HFF-Myc (cell line): ENCODE measurements around the gene USF3.
"Not testable (repeated sequence)": the region's sequence is repeated elsewhere in the genome, so short reads cannot be mapped to it uniquely, and the experiment has no call there.

ENCODE experiments used
- DNase-seq: peaks from one replicate; pipeline ENCODE4 v3.0.0-alpha.2; 2011; ENCODE audit warnings: low read depth; ENCODE audit errors: extremely low read depth
- H3K4me3 ChIP-seq: replicated peaks from 2 replicates; pipeline ENCODE4 v1.5.1; 2011; ENCODE audit warnings: low read depth, mild to moderate bottlenecking, control low read depth, low read length
- TF ChIP-seq, protein P1 (sequence below): IDR thresholded peaks from 2 replicates; pipeline ENCODE4 v1.5.1; 2012; ENCODE audit warnings: mild to moderate bottlenecking, low read depth, low read length, control low read depth; ENCODE audit errors: missing control alignments

Gene USF3

GRCh38 chr3:113637756-113638155, 58.7 kb downstream of the USF3 start:
- DNase-seq: no peak
- TF ChIP-seq, protein P1, sequence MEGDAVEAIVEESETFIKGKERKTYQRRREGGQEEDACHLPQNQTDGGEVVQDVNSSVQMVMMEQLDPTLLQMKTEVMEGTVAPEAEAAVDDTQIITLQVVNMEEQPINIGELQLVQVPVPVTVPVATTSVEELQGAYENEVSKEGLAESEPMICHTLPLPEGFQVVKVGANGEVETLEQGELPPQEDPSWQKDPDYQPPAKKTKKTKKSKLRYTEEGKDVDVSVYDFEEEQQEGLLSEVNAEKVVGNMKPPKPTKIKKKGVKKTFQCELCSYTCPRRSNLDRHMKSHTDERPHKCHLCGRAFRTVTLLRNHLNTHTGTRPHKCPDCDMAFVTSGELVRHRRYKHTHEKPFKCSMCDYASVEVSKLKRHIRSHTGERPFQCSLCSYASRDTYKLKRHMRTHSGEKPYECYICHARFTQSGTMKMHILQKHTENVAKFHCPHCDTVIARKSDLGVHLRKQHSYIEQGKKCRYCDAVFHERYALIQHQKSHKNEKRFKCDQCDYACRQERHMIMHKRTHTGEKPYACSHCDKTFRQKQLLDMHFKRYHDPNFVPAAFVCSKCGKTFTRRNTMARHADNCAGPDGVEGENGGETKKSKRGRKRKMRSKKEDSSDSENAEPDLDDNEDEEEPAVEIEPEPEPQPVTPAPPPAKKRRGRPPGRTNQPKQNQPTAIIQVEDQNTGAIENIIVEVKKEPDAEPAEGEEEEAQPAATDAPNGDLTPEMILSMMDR: no peak
- no peak overlapping the region for H3K4me3 ChIP-seq

DNA sequence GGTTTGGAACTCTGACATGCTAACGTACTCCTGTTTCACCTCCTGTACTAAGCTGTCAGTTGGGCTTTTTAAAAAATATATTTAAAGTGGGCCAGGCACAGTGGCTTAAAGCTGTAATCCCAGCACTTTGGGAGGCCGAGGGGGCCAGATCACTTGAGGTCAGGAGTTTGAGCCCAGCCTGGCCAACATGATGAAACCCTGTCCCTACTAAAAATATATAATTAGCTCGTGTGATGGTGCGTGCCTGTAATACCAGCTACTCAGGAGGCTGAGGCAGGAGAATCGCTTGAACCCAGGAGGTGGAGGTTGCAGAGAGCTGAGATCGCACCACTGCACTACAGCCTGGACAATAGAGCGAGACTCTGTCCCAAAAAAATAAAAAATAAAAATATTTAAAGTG, 60.4 kb downstream of the USF3 start:
- not testable (repeated sequence) for DNase-seq, H3K4me3 ChIP-seq

DNA sequence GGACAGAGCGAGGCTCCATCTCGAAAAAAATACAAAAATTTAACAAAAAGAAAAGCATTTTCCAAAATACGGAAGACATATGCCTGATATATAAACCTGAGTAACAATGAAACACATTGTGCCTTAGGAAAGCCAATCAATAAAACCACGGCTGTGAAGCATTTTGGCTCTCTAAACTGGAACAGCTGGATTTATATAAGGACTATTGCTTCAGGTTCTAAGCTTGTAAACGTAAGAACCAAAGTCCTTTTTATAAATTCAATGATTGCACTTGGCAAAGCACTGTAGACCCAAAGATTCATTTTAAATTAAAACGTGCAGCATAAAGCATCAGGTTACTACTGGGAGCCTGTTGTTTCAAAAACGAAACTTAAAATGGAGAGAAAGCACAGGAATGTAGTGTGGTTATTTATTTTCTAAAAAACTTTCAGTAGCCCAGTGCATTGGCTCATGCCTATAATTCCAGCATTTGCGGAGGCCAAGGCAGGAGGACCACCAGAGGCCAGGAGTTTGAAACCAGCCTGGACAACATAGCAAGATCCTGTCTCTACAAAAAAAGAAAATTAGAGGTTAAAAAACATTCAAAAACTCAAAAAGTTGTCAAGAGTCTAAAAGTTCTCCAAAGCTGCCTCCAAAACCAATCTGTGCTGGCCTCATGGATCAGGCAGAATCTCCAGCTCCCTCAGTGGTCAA, 61.5 kb downstream of the USF3 start:
- TF ChIP-seq, protein P1: no peak
- no peak for DNase-seq
- no peak overlapping the region for H3K4me3 ChIP-seq

- DNase-seq: no peak
- TF ChIP-seq, protein P1: no peak
Measured at GRCh38 chr3:113631573-113631972, 64.9 kb downstream of the USF3 start.

DNA sequence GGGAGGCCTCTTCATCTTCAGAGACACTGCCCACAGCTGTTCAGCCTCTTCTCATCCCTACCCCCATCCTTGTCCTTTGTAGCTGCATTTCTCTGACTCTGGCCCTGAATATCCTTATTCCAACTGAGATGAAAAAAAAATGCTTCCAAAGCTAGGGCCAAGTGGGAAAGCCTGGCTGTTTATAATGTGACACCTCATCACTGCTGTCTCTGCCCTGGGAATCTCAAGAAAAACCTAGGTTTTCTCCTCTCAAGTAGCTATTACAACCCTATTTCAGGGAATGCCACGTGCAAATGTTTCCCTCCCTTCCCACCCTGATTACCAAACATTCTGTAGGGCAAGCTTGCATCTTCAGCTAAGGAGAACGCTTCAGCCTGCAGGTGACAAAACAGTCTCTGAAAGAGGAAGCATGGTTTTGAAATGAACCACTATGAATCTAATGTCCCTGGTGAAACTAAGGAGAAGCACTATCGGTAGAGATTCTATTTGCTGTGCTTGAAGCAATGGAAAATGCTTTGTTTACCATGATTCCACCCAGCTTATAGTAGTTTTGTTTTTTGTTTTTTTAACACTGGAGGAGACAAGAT, 65.4 kb downstream of the USF3 start:
- no peak for DNase-seq
- TF ChIP-seq, protein P1: no peak
- no peak overlapping the region for H3K4me3 ChIP-seq

More at GRCh38 chr3:113631573-113631972, 64.9 kb downstream of the USF3 start:
- H3K4me3 ChIP-seq: no peak overlapping the region

DNA sequence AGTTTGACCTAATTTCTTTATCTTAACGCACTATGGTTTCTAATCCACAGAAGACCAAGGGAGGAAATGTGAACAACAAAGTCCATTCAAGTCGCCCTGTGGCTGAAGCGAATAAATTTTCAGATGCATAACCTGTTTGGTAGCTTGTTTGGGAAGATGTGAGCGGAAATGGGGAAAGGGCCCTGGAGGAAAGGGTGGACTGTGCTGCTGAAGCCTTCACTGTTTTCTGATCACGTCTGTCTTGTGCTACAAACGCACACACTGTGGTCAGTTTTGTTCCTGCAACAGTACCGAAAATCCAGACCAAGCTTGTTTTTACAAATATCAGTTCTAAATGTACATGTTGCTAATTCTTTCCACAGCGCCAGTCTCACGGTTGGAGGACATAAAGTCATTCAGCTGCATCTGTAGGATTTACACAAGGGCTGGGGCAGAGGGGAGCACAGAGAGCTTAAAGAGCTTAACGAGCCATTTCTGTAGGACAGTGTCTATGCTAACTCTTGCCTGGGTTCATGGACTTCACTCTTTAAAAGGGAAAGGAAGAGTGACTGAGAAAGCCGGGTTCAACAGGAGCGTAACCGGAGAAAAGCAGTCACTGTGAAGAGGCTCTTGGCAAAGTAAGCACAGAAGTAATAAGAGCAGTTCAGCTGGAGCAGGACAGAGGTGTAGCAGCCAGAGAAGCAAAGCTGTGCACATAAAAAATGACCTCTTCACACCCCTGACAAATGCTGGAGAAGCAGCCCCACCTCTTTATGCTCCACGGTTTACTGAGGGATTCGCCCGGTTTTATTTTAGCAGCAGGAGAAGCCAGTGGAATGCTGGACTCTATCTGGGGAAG, 66.6 kb downstream of the USF3 start:
- TF ChIP-seq, protein P1: no peak
- H3K4me3 ChIP-seq: no peak overlapping the region
- DNase-seq: no peak

GRCh38 chr3:113628788-113629187, 67.7 kb downstream of the USF3 start:
- H3K4me3 ChIP-seq: no peak overlapping the region
- TF ChIP-seq, protein P1: no peak
- DNase-seq: no peak
